ENCODE data around the gene MICA.

Gene MICA

DNA sequence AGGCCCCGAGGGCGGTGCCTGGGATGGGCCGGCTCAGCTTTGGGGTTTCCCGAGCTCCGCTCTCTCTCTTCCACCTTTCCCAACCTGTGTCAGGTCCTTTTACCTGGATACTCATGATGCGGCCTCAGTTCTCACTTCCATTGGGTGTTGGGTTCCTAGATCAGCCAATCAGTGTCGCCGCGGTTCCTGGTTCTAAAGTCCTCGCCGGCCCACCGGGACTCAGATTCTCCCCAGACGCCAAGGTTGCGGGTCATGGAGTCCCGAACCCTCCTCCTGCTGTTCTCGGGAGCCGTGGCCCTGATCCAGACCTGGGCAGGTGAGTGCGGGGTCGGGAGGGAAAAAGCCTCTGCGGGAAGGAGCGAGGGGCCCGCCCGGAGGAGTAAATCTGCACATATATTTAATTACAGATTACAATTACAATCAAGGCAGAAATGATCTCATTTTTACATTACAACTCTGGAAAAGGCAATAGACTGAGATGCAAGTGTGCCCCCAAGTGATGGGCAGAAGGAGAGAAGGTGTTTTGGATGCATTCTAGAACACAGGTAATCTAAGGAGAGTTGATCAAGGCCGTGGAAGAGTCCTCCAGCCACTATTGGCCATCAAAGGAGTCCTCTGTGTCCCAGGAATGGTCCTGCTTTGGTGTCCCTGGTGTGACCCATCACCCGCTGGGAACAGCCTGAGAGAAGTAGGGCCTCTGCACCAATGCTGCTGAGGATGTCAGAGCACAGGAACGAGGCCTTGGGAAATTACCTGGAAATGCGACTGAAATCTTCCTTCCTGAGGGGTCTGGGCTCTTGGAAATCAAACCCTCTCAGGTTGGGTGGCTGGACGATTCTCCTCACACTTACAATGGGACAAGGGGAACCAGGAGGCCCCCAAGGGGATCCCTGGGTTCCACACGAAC lies 59.8 kb downstream of the MICA start:
- TF ChIP-seq GATA3 (IDR thresholded peaks at IDR 0.05; ENCODE audit: low read depth, low read length) = no peak
- no peak for TF ChIP-seq GATA2 (IDR thresholded peaks at IDR 0.05; ENCODE audit: low read depth, low read length)

GRCh38 chr6:31464252-31465184 lies 61.1 kb downstream of the MICA start:
- no peak for TF ChIP-seq GATA2 (IDR thresholded peaks at IDR 0.05; ENCODE audit: low read depth, low read length)
- TF ChIP-seq GATA3 (IDR thresholded peaks at IDR 0.05; ENCODE audit: low read depth, low read length) = no peak

All from SH-SY5Y (cell line).